HG03103 (cell line): Measurements from ENCODE around the gene MRPS23.

Source experiments
- ATAC-seq: cut with Tn5 transposase; IDR thresholded peaks from one replicate; pipeline ENCODE4 v1.9.1; 2021; ENCODE audit warnings: low read depth; ENCODE audit not compliant: unreplicated experiment

The MRPS23 gene

GRCh38 chr17:57849874-57850754 is at the start of gene MRPS23:
TSS of gene MRPS23 (minus strand) at chr17:57850044. CDS start at chr17:57850010, 34 bp downstream.
- peak; percentile 89 for ATAC-seq

GRCh38 chr17:57899391-57899790 is 49.5 kb upstream of the MRPS23 start:
- ATAC-seq: no peak

- ATAC-seq: no peak
Measured at GRCh38 chr17:57898487-57899311, 48.9 kb upstream of the MRPS23 start.

GRCh38 chr17:57895382-57896060 is 45.7 kb upstream of the MRPS23 start:
- no peak for ATAC-seq

- ATAC-seq: no peak
Measured at GRCh38 chr17:57894848-57895247, 45.0 kb upstream of the MRPS23 start.

GRCh38 chr17:57892820-57893595 is 43.2 kb upstream of the MRPS23 start:
- no peak for ATAC-seq

GRCh38 chr17:57892146-57892819 is 42.4 kb upstream of the MRPS23 start:
- ATAC-seq: no peak

GRCh38 chr17:57890857-57891232 is 41.0 kb upstream of the MRPS23 start:
- ATAC-seq: no peak

- ATAC-seq: no peak
Measured at GRCh38 chr17:57889892-57890856, 40.3 kb upstream of the MRPS23 start.

GRCh38 chr17:57889252-57889651 is 39.4 kb upstream of the MRPS23 start:
- no peak for ATAC-seq

- ATAC-seq: no peak
Measured at GRCh38 chr17:57888311-57889216, 38.7 kb upstream of the MRPS23 start.

- ATAC-seq: no peak
Measured at GRCh38 chr17:57887161-57887560, 37.3 kb upstream of the MRPS23 start.

- no peak for ATAC-seq
Measured at GRCh38 chr17:57886020-57886419, 36.2 kb upstream of the MRPS23 start.

- no peak for ATAC-seq
Measured at GRCh38 chr17:57885148-57885915, 35.5 kb upstream of the MRPS23 start.

- no peak for ATAC-seq
Measured at GRCh38 chr17:57881783-57882351, 32.0 kb upstream of the MRPS23 start.

GRCh38 chr17:57881143-57881542 is 31.3 kb upstream of the MRPS23 start:
- no peak for ATAC-seq

- ATAC-seq: no peak
Measured at GRCh38 chr17:57880086-57880456, 30.2 kb upstream of the MRPS23 start.
